Effector CD8-positive, alpha-beta T cell (primary cell): ENCODE measurements around the gene SCN3A.

Experiments
- DNase-seq: peaks from one replicate; lab custom pipeline; 2025; lab: John Stamatoyannopoulos, UW

Gene SCN3A

GRCh38 chr2:165055082-165055851 is 148.6 kb downstream of the SCN3A start:
- DNase-seq, result no peak

GRCh38 chr2:165054652-165055051 is 149.2 kb downstream of the SCN3A start:
- DNase-seq, result no peak

- no peak for DNase-seq
Observed at GRCh38 chr2:165044505-165045303, 159.1 kb downstream of the SCN3A start.
